ENCODE measurements around the gene FBRSL1.

FBRSL1 gene

GRCh38 chr12:132488127-132489077 lies 1.5 kb upstream of the FBRSL1 start:
- peaks cover 0 to 12% (median 3%) of the 10 kb centered on the region in 4 experiments for H3K36me3 ChIP-seq (ENCODE audit: control insufficient read depth in 4 of 4, insufficient read depth in 4 of 4, low read length in 3 of 4)
- WGBS (ENCODE audit: insufficient coverage): 5% methylated on average over 16 of the region's 23 CpGs
- peaks cover 5 to 74% (median 49%) of the 10 kb centered on the region in 4 experiments for H3K4me1 ChIP-seq (ENCODE audit: control extremely low read depth in 1 of 4, control insufficient read depth in 4 of 4, insufficient read depth in 4 of 4, low read length in 3 of 4)
- CTCF ChIA-PET: interaction anchor here (1.0 kb wide), 1 partner anchor 17 kb away, joined by 3 read pairs; no protein-coding TSS in a partner anchor
- no peaks in the 10 kb centered on the region for H3K27me3 ChIP-seq (replicated peaks in 2 of 5; ENCODE audit: control insufficient read depth in 4 of 5, insufficient read depth in 5 of 5, low read length in 4 of 5)
- POLR2A ChIA-PET: interaction anchor here (0.6 to 2.0 kb wide), 5 partner anchors 8 to 60 kb away, joined by 3 to 9 read pairs (median 5); no protein-coding TSS in a partner anchor
- H3K9me3 ChIP-seq (ENCODE audit: control extremely low read depth in 1 of 5, control insufficient read depth in 4 of 5, insufficient read depth in 2 of 5, low read depth in 1 of 5, low read length in 4 of 5): no peaks in the 10 kb centered on the region
- H3K27ac ChIP-seq (ENCODE audit: insufficient read depth in 1 of 2, low read depth in 1 of 2, low read length in 2 of 2, poor library complexity in 1 of 2, severe bottlenecking in 2 of 2): peak overlapping the region; percentile 25 to 73
- DNase-seq: peak in 1 of 3 donors; percentile 60
- peak overlapping the region in 6 of 7 experiments; percentile 60 to 79 (median 68) for H3K4me3 ChIP-seq (ENCODE audit: control insufficient read depth in 1 of 7, extremely low read depth in 1 of 7, insufficient read depth in 4 of 7, low read depth in 2 of 7, low read length in 6 of 7)

GRCh38 chr12:132489078-132489601 lies 811 bp upstream of the FBRSL1 start:
- Histone ChIP-seq H3K27me3 (replicated peaks in 2 of 5; ENCODE audit: control insufficient read depth in 4 of 5, insufficient read depth in 5 of 5, low read length in 4 of 5) (no peaks in the 10 kb centered on the region), H3K4me1 (ENCODE audit: control extremely low read depth in 1 of 4, control insufficient read depth in 4 of 4, insufficient read depth in 4 of 4, low read length in 3 of 4) (peaks cover 5 to 78% (median 51%) of the 10 kb centered on the region in 4 experiments), H3K27ac (ENCODE audit: insufficient read depth in 1 of 2, low read depth in 1 of 2, low read length in 2 of 2, poor library complexity in 1 of 2, severe bottlenecking in 2 of 2) (peak overlapping the region; percentile 25 to 75), H3K4me3 (ENCODE audit: control insufficient read depth in 1 of 7, extremely low read depth in 1 of 7, insufficient read depth in 4 of 7, low read depth in 2 of 7, low read length in 6 of 7) (peak overlapping the region; percentile 51 to 79 (median 68)), H3K36me3 (ENCODE audit: control insufficient read depth in 4 of 4, insufficient read depth in 4 of 4, low read length in 3 of 4) (peaks cover 0 to 15% (median 3%) of the 10 kb centered on the region in 4 experiments), H3K9me3 (ENCODE audit: control extremely low read depth in 1 of 5, control insufficient read depth in 4 of 5, insufficient read depth in 2 of 5, low read depth in 1 of 5, low read length in 4 of 5) (no peaks in the 10 kb centered on the region)
- POLR2A ChIA-PET: interaction anchor here (0.6 to 2.0 kb wide), 7 partner anchors 9 to 156 kb away, joined by 3 to 9 read pairs (median 3); no protein-coding TSS in a partner anchor
- under 1% methylated on average over 26 of the region's 46 CpGs for WGBS (ENCODE audit: insufficient coverage)
- peak; percentile 70 to 91 (median 86) for DNase-seq
- CTCF ChIA-PET: interaction anchor here (0.6 to 1.0 kb wide), 2 partner anchors 16 to 328 kb away, joined by 3 to 4 read pairs; no protein-coding TSS in a partner anchor

GRCh38 chr12:132490422-132491137 lies 629 bp downstream of the FBRSL1 start:
- CTCF ChIA-PET: no interaction called here
- peaks cover 5 to 79% (median 61%) of the 10 kb centered on the region in 4 experiments for H3K4me1 ChIP-seq (ENCODE audit: control extremely low read depth in 1 of 4, control insufficient read depth in 4 of 4, insufficient read depth in 4 of 4, low read length in 3 of 4)
- no peaks in the 10 kb centered on the region for H3K9me3 ChIP-seq (ENCODE audit: control extremely low read depth in 1 of 5, control insufficient read depth in 4 of 5, insufficient read depth in 2 of 5, low read depth in 1 of 5, low read length in 4 of 5)
- H3K27ac ChIP-seq (ENCODE audit: insufficient read depth in 1 of 2, low read depth in 1 of 2, low read length in 2 of 2, poor library complexity in 1 of 2, severe bottlenecking in 2 of 2): peak overlapping the region in 1 of 2 experiments; percentile 32
- POLR2A ChIA-PET: no interaction called here
- peaks cover 0 to 15% (median 6%) of the 10 kb centered on the region in 4 experiments for H3K36me3 ChIP-seq (ENCODE audit: control insufficient read depth in 4 of 4, insufficient read depth in 4 of 4, low read length in 3 of 4)
- under 1% methylated on average over 82 of the region's 110 CpGs for WGBS (ENCODE audit: insufficient coverage)
- DNase-seq: no peak
- no peaks in the 10 kb centered on the region for H3K27me3 ChIP-seq (replicated peaks in 2 of 5; ENCODE audit: control insufficient read depth in 4 of 5, insufficient read depth in 5 of 5, low read length in 4 of 5)
- H3K4me3 ChIP-seq (ENCODE audit: control insufficient read depth in 1 of 7, extremely low read depth in 1 of 7, insufficient read depth in 4 of 7, low read depth in 2 of 7, low read length in 6 of 7): peak overlapping the region; percentile 46 to 88 (median 79)

- Histone ChIP-seq H3K9me3 (ENCODE audit: control extremely low read depth in 1 of 5, control insufficient read depth in 4 of 5, insufficient read depth in 2 of 5, low read depth in 1 of 5, low read length in 4 of 5) (no peaks in the 10 kb centered on the region), H3K4me3 (ENCODE audit: control insufficient read depth in 1 of 7, extremely low read depth in 1 of 7, insufficient read depth in 4 of 7, low read depth in 2 of 7, low read length in 6 of 7) (peak overlapping the region; percentile 46 to 88 (median 79)), H3K4me1 (ENCODE audit: control extremely low read depth in 1 of 4, control insufficient read depth in 4 of 4, insufficient read depth in 4 of 4, low read length in 3 of 4) (peaks cover 5 to 79% (median 63%) of the 10 kb centered on the region in 4 experiments), H3K27me3 (replicated peaks in 2 of 5; ENCODE audit: control insufficient read depth in 4 of 5, insufficient read depth in 5 of 5, low read length in 4 of 5) (no peaks in the 10 kb centered on the region), H3K27ac (ENCODE audit: insufficient read depth in 1 of 2, low read depth in 1 of 2, low read length in 2 of 2, poor library complexity in 1 of 2, severe bottlenecking in 2 of 2) (peak overlapping the region in 1 of 2 experiments; percentile 32), H3K36me3 (ENCODE audit: control insufficient read depth in 4 of 4, insufficient read depth in 4 of 4, low read length in 3 of 4) (peaks cover 0 to 15% (median 6%) of the 10 kb centered on the region in 4 experiments)
- ChIA-PET POLR2A (no interaction called here), CTCF (interaction anchor here (0.8 to 1.5 kb wide), 2 partner anchors 14 to 76 kb away, joined by 3 to 4 read pairs; no protein-coding TSS in a partner anchor)
- WGBS (ENCODE audit: insufficient coverage): 43% methylated on average over 12 of the region's 14 CpGs
- no peak for DNase-seq
These were observed 1.2 kb downstream of the FBRSL1 start for GRCh38 chr12:132491138-132491663.

GRCh38 chr12:132491761-132492378 lies 1.9 kb downstream of the FBRSL1 start:
- 85% methylated on average over 20 of the region's 23 CpGs for WGBS (ENCODE audit: insufficient coverage)
- peaks cover 5 to 74% (median 63%) of the 10 kb centered on the region in 4 experiments for H3K4me1 ChIP-seq (ENCODE audit: control extremely low read depth in 1 of 4, control insufficient read depth in 4 of 4, insufficient read depth in 4 of 4, low read length in 3 of 4)
- H3K27me3 ChIP-seq (replicated peaks in 2 of 5; ENCODE audit: control insufficient read depth in 4 of 5, insufficient read depth in 5 of 5, low read length in 4 of 5): no peaks in the 10 kb centered on the region
- peaks cover 0 to 15% (median 6%) of the 10 kb centered on the region in 4 experiments for H3K36me3 ChIP-seq (ENCODE audit: control insufficient read depth in 4 of 4, insufficient read depth in 4 of 4, low read length in 3 of 4)
- POLR2A ChIA-PET: no interaction called here
- no peaks in the 10 kb centered on the region for H3K9me3 ChIP-seq (ENCODE audit: control extremely low read depth in 1 of 5, control insufficient read depth in 4 of 5, insufficient read depth in 2 of 5, low read depth in 1 of 5, low read length in 4 of 5)
- H3K27ac ChIP-seq (ENCODE audit: insufficient read depth in 1 of 2, low read depth in 1 of 2, low read length in 2 of 2, poor library complexity in 1 of 2, severe bottlenecking in 2 of 2): no peak overlapping the region
- DNase-seq: no peak
- peak overlapping the region in 6 of 7 experiments; percentile 68 to 88 (median 79) for H3K4me3 ChIP-seq (ENCODE audit: control insufficient read depth in 1 of 7, extremely low read depth in 1 of 7, insufficient read depth in 4 of 7, low read depth in 2 of 7, low read length in 6 of 7)
- CTCF ChIA-PET: interaction anchor here (0.8 to 1.5 kb wide), 6 partner anchors 9 to 76 kb away, joined by 3 to 4 read pairs (median 3); no protein-coding TSS in a partner anchor

- 94% methylated on average over 9 of the region's 12 CpGs for WGBS (ENCODE audit: insufficient coverage)
- peaks cover 0 to 15% (median 6%) of the 10 kb centered on the region in 4 experiments for H3K36me3 ChIP-seq (ENCODE audit: control insufficient read depth in 4 of 4, insufficient read depth in 4 of 4, low read length in 3 of 4)
- CTCF ChIA-PET: interaction anchor here (0.7 to 1.5 kb wide), 6 partner anchors 9 to 77 kb away, joined by 3 to 4 read pairs (median 3); no protein-coding TSS in a partner anchor
- no peaks in the 10 kb centered on the region for H3K27me3 ChIP-seq (replicated peaks in 2 of 5; ENCODE audit: control insufficient read depth in 4 of 5, insufficient read depth in 5 of 5, low read length in 4 of 5)
- no peak overlapping the region for H3K27ac ChIP-seq (ENCODE audit: insufficient read depth in 1 of 2, low read depth in 1 of 2, low read length in 2 of 2, poor library complexity in 1 of 2, severe bottlenecking in 2 of 2)
- POLR2A ChIA-PET: no interaction called here
- DNase-seq: no peak
- no peaks in the 10 kb centered on the region for H3K9me3 ChIP-seq (ENCODE audit: control extremely low read depth in 1 of 5, control insufficient read depth in 4 of 5, insufficient read depth in 2 of 5, low read depth in 1 of 5, low read length in 4 of 5)
- H3K4me1 ChIP-seq (ENCODE audit: control extremely low read depth in 1 of 4, control insufficient read depth in 4 of 4, insufficient read depth in 4 of 4, low read length in 3 of 4): peaks cover 5 to 69% (median 57%) of the 10 kb centered on the region in 4 experiments
- peak overlapping the region in 1 of 7 experiments; percentile 27 for H3K4me3 ChIP-seq (ENCODE audit: control insufficient read depth in 1 of 7, extremely low read depth in 1 of 7, insufficient read depth in 4 of 7, low read depth in 2 of 7, low read length in 6 of 7)
These were observed 2.6 kb downstream of the FBRSL1 start for GRCh38 chr12:132492522-132492921.
